ENCODE results near the gene ELK3.

ELK3 gene

GRCh38 chr12:96260231-96260630 is 66.1 kb downstream of the ELK3 start:
- Mint-ChIP-seq H3K4me3 (no peak overlapping the region), H3K27me3 (ENCODE audit: low read depth) (no peaks in the 10 kb centered on the region), H3K27ac (no peak overlapping the region), H3K9me3 (no peaks in the 10 kb centered on the region), H3K4me1 (ENCODE audit: low read depth) (peaks cover 8% of the 10 kb centered on the region), H3K36me3 (ENCODE audit: low read depth) (peaks cover 32% of the 10 kb centered on the region)

- no peak overlapping the region for H3K4me3 Mint-ChIP-seq
- no peak overlapping the region for H3K27ac Mint-ChIP-seq
- H3K27me3 Mint-ChIP-seq (ENCODE audit: low read depth), result no peaks in the 10 kb centered on the region
- H3K9me3 Mint-ChIP-seq, result no peaks in the 10 kb centered on the region
- peaks cover 32% of the 10 kb centered on the region for H3K36me3 Mint-ChIP-seq (ENCODE audit: low read depth)
- H3K4me1 Mint-ChIP-seq (ENCODE audit: low read depth), result peaks cover 8% of the 10 kb centered on the region
Measured at GRCh38 chr12:96260644-96261043, 66.5 kb downstream of the ELK3 start.

DNA sequence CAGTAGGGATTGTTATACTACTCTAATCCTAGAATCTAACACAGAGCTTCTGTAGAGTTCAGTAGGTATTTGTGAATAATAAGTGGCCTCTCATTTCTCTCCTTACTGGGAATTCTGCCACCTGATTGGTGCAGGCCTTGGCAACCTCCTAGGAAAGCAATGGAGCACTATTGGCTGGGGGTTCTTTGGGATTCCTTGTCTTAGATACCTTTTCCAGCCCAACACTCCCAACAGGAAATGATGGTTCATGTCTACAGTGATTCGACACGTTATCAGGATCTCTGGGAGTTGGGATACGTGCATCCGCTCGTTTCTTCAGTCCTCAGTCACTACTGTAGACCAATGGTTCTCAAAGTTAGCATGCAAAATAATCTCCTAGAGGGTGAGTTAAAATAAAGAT is 67.4 kb downstream of the ELK3 start:
- Mint-ChIP-seq H3K9me3 (no peaks in the 10 kb centered on the region), H3K27ac (no peak overlapping the region), H3K4me1 (ENCODE audit: low read depth) (peaks cover 8% of the 10 kb centered on the region), H3K4me3 (no peak overlapping the region), H3K36me3 (ENCODE audit: low read depth) (peaks cover 32% of the 10 kb centered on the region), H3K27me3 (ENCODE audit: low read depth) (no peaks in the 10 kb centered on the region)

DNA sequence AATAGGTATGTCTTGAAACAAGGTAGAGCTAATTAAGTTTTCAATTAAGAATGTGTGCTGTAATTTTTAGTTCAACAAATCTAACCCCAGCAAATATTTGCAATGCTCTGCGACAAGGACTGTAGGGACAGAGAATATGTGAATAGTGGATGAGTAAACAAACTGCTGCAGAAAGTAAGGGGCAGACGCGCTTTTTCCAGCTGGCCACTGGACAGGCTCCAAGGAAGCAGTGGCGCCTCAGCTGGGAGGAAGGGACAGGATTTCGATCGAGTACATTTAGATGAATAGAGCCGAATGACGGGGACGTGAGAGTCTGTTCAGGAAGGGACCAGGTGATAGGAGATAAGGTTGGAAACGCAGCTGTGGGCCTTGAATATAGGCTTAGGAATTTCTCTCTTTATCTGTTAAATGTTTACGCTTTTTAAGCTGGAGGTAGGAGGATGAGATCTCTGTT is 69.3 kb downstream of the ELK3 start:
- Mint-ChIP-seq H3K4me1 (ENCODE audit: low read depth) (peaks cover 7% of the 10 kb centered on the region), H3K4me3 (no peak overlapping the region), H3K27me3 (ENCODE audit: low read depth) (no peaks in the 10 kb centered on the region), H3K27ac (no peak overlapping the region), H3K9me3 (no peaks in the 10 kb centered on the region), H3K36me3 (ENCODE audit: low read depth) (peaks cover 38% of the 10 kb centered on the region)

DNA sequence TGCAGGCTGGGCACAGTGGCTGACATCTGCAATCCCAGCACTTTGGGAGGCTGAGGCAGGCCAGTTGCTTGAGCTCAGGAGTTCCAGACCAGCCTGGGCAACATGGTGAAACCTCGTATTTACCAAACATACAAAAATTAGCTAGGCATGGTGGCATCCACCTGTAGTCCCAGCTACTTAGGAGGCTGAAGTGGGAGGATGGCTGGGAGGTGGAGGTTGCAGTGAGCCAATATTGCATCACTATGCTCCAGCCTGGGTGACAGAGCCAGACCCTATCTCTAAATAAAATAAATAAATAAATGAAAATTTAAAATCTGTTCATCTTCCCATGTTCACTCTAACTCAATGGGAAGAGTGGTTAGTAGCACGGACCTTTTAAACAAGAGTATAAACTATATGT is 71.2 kb downstream of the ELK3 start:
- H3K9me3 Mint-ChIP-seq, result no peaks in the 10 kb centered on the region
- no peak overlapping the region for H3K4me3 Mint-ChIP-seq
- H3K4me1 Mint-ChIP-seq (ENCODE audit: low read depth), result peaks cover 7% of the 10 kb centered on the region
- no peak overlapping the region for H3K27ac Mint-ChIP-seq
- H3K36me3 Mint-ChIP-seq (ENCODE audit: low read depth), result peaks cover 39% of the 10 kb centered on the region
- H3K27me3 Mint-ChIP-seq (ENCODE audit: low read depth), result no peaks in the 10 kb centered on the region

GRCh38 chr12:96265836-96266235 is 71.7 kb downstream of the ELK3 start:
- H3K36me3 Mint-ChIP-seq (ENCODE audit: low read depth), result peaks cover 37% of the 10 kb centered on the region
- H3K9me3 Mint-ChIP-seq, result no peaks in the 10 kb centered on the region
- no peak overlapping the region for H3K27ac Mint-ChIP-seq
- H3K27me3 Mint-ChIP-seq (ENCODE audit: low read depth), result no peaks in the 10 kb centered on the region
- H3K4me1 Mint-ChIP-seq (ENCODE audit: low read depth), result peaks cover 7% of the 10 kb centered on the region
- no peak overlapping the region for H3K4me3 Mint-ChIP-seq

DNA sequence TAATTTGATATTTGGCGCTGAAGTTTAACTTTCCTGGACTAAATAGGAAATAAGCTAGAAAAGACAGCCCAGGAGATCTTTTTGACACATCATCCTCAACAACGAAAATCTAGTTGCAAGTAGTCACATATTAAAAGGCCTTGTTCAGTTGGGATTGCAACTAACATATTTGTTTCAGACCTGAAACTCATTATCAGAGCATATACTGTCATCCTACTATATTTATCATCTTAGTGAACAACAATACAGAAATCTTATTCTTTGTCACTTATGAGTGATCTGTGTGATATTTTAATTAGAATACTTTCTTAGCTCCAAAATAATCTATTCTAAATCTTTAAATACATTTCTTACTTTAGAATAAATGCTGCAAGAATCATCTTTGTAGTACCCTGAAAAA is 72.1 kb downstream of the ELK3 start:
- H3K27me3 Mint-ChIP-seq (ENCODE audit: low read depth), result no peaks in the 10 kb centered on the region
- peaks cover 33% of the 10 kb centered on the region for H3K36me3 Mint-ChIP-seq (ENCODE audit: low read depth)
- no peak overlapping the region for H3K4me3 Mint-ChIP-seq
- no peak overlapping the region for H3K27ac Mint-ChIP-seq
- peaks cover 7% of the 10 kb centered on the region for H3K4me1 Mint-ChIP-seq (ENCODE audit: low read depth)
- no peaks in the 10 kb centered on the region for H3K9me3 Mint-ChIP-seq

- Mint-ChIP-seq H3K36me3 (ENCODE audit: low read depth) (peaks cover 44% of the 10 kb centered on the region), H3K9me3 (no peaks in the 10 kb centered on the region), H3K27ac (peak overlapping the region; percentile 0), H3K27me3 (ENCODE audit: low read depth) (no peaks in the 10 kb centered on the region), H3K4me3 (no peak overlapping the region), H3K4me1 (ENCODE audit: low read depth) (peaks cover 8% of the 10 kb centered on the region)
Measured at GRCh38 chr12:96271469-96272199, 77.5 kb downstream of the ELK3 start.

DNA sequence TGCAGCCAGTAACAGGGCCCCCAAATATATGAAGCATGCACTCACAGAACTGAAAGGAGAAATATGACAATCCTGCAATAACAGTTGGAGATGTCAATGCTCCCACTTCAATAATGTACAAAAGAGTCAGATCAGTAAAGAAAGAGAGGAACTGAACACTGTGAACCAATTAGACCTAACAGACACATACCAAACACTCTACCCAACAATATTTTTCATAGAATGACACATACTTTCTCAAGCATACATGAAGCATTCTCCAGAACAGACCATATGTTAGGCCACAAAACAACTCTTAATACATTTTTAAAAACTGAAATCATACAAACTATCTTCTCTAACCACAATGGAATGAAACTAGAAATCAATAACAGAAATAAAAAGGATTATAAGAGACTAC is 80.2 kb downstream of the ELK3 start:
- H3K36me3 Mint-ChIP-seq (ENCODE audit: low read depth), result peaks cover 45% of the 10 kb centered on the region
- no peaks in the 10 kb centered on the region for H3K27me3 Mint-ChIP-seq (ENCODE audit: low read depth)

DNA sequence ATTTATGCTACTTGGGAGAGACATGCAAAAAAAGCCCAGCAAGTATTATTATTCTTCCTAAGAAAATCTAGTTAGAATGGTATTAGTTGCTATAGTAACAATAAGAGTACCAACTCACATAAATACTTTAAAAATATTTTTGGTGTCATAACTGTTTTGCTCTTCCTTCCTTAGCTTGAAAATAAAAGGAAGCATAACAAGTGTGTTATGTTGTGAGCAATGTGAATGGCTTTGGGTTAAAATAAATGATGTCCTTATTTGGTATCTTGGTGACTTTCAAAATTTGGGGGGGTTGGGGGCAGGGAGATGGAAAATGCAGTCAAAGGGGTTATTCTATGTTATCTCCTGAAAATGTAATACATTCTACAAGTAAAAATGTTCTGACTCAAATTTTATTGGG is 91.0 kb downstream of the ELK3 start:
- Mint-ChIP-seq H3K27ac (no peak overlapping the region), H3K9me3 (no peaks in the 10 kb centered on the region), H3K27me3 (ENCODE audit: low read depth) (no peaks in the 10 kb centered on the region), H3K36me3 (ENCODE audit: low read depth) (peaks cover 46% of the 10 kb centered on the region), H3K4me1 (ENCODE audit: low read depth) (peaks cover 11% of the 10 kb centered on the region), H3K4me3 (no peak overlapping the region)

More for the DNA sequence above, 80.2 kb downstream of the ELK3 start:
- H3K4me1 Mint-ChIP-seq (ENCODE audit: low read depth), result peaks cover 8% of the 10 kb centered on the region
- no peak overlapping the region for H3K4me3 Mint-ChIP-seq
- H3K9me3 Mint-ChIP-seq, result no peaks in the 10 kb centered on the region
- no peak overlapping the region for H3K27ac Mint-ChIP-seq

- Mint-ChIP-seq H3K36me3 (ENCODE audit: low read depth) (peaks cover 44% of the 10 kb centered on the region), H3K9me3 (no peaks in the 10 kb centered on the region), H3K4me3 (no peak overlapping the region), H3K4me1 (ENCODE audit: low read depth) (peaks cover 10% of the 10 kb centered on the region), H3K27me3 (ENCODE audit: low read depth) (no peaks in the 10 kb centered on the region), H3K27ac (no peak overlapping the region)
Measured at GRCh38 chr12:96289067-96289466, 94.9 kb downstream of the ELK3 start.

DNA sequence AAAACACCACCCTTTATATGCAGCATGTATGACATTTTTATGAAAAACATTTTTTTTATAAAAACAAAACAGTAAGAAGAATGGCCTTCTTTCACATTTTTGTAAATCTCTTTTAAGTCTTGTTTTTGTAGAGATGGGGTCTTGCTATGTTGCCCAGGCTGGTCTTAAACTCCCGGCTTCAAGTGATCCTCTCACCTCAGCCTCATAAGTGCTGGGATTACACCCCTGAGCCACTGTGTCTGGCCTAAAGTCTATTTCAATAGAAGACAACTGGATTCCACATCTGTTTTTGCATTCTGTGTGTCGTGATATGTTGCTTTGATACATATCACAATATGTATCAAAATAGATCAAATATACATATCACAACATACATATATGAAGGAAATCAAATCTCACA is 98.9 kb downstream of the ELK3 start:
- Mint-ChIP-seq H3K27me3 (ENCODE audit: low read depth) (no peaks in the 10 kb centered on the region), H3K4me3 (no peak overlapping the region), H3K9me3 (no peaks in the 10 kb centered on the region), H3K27ac (no peak overlapping the region), H3K4me1 (ENCODE audit: low read depth) (peaks cover 12% of the 10 kb centered on the region), H3K36me3 (ENCODE audit: low read depth) (peaks cover 31% of the 10 kb centered on the region)

DNA sequence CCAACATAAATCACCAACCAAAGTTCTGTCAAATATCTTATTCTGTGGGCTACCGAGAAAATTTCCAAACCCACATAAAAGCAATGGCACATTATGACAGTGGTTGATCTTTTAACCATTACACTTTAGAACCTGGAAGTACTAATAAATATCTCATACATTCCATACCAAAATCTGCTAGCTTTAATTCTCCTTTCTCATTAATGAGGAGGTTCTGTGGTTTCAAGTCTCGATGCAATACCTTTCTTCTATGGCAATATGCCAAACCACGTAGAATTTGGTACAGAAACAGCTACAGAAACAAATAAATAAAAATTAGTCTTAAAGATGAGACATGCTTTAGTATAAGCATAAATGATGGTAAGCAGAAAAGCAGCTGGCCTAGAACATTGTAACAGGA is 100.7 kb downstream of the ELK3 start:
- Mint-ChIP-seq H3K27ac (no peak overlapping the region), H3K36me3 (ENCODE audit: low read depth) (peaks cover 31% of the 10 kb centered on the region), H3K4me1 (ENCODE audit: low read depth) (peaks cover 8% of the 10 kb centered on the region), H3K27me3 (ENCODE audit: low read depth) (no peaks in the 10 kb centered on the region), H3K9me3 (no peaks in the 10 kb centered on the region), H3K4me3 (no peak overlapping the region)

DNA sequence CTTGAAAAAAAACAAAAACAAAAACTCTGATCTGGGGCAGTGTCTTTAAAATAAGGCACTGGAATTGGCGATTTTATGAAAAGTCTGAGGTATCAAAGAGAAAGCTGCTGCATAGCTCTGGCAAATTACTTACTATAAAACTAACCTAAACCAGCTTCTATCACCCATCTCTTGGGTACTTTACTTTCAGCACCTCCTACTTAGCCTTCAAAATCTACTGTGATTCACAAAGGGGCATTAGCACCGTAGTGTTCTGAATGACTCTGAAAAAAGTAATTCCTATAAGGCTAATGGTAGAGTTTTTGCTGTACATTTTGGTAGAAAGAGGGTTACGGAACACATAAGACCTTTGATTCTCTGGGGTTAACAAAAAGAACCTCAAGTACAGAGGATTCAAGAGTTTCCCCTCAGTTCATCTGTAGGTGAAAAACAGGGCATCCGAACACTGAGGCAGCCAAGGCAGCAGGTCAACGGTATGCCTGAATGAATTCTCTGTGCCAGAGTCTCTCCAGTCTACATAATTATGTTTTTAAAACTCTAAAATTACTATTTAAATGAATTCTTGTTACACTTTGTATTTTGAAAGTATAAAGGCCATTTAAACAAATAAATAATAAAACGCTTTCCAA is 101.5 kb downstream of the ELK3 start:
- no peak overlapping the region for H3K27ac Mint-ChIP-seq
- H3K4me3 Mint-ChIP-seq, result no peak overlapping the region
- peaks cover 8% of the 10 kb centered on the region for H3K4me1 Mint-ChIP-seq (ENCODE audit: low read depth)
- peaks cover 32% of the 10 kb centered on the region for H3K36me3 Mint-ChIP-seq (ENCODE audit: low read depth)
- no peaks in the 10 kb centered on the region for H3K9me3 Mint-ChIP-seq
- H3K27me3 Mint-ChIP-seq (ENCODE audit: low read depth), result no peaks in the 10 kb centered on the region

DNA sequence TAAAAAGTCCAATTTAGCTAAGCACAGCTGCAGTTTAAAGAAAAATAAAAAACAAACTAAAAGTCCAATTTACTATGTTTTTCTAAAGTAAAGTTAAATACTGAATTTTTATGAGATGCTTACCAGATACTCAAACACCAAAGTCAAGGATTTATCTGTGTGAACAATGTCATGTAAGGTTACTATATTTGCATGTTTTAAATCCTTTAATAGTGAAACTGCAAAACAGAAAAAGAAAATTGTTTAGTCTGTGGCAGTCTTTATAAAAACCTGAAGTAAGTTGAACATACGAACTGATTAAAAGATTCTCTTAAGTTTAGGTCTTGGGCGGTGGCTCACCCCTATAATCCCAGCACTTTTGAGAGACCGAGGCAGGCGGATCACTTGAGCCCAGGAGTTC is 103.3 kb downstream of the ELK3 start:
- no peaks in the 10 kb centered on the region for H3K27me3 Mint-ChIP-seq (ENCODE audit: low read depth)
- peaks cover 27% of the 10 kb centered on the region for H3K36me3 Mint-ChIP-seq (ENCODE audit: low read depth)
- H3K27ac Mint-ChIP-seq, result no peak overlapping the region

More for the DNA sequence above, 103.3 kb downstream of the ELK3 start:
- peaks cover 8% of the 10 kb centered on the region for H3K4me1 Mint-ChIP-seq (ENCODE audit: low read depth)
- H3K4me3 Mint-ChIP-seq, result no peak overlapping the region
- no peaks in the 10 kb centered on the region for H3K9me3 Mint-ChIP-seq

Data from T-helper 1 cell treated with Interleukin-12 subunit alpha and Interleukin-12 subunit beta and Interleukin-4 antibody, amounts not matched to agents 30 μg/mL and 1 μg/mL, for 36 hours (primary cell).